Ovary (tissue), 9 donors: Measurements from ENCODE around the gene DLX6. TPM values are rescaled to one million over a fixed set of nuclear protein-coding genes. Genes with fewer than 3 reads are reported as not detected.

Source experiments
- DNase-seq, 5 donors: peaks; one replicate each; pipeline ENCODE4 v3.0.0-alpha.2; 2019 to 2020
- H3K27ac ChIP-seq, 2 donors: fragments of 200-600 bp; one replicate each; pipeline versions ENCODE4 v1.5.1 to v1.8.0; 2019 to 2022
- H3K27me3 ChIP-seq: fragments of 200-600 bp; one replicate; pipeline ENCODE4 v1.8.0; 2022
- H3K36me3 ChIP-seq: fragments of 200-600 bp; sonication (generic); one replicate; pipeline ENCODE4 v1.5.1; 2019
- H3K4me1 ChIP-seq: one replicate; pipeline ENCODE4 v1.8.1; 2013; ENCODE audit warnings: mild to moderate bottlenecking, moderate library complexity; ENCODE audit not compliant: insufficient read depth
- H3K4me3 ChIP-seq: fragments of 200-600 bp; sonication (generic); one replicate; pipeline ENCODE4 v1.5.1; 2017
- H3K9me3 ChIP-seq, 2 donors: fragments of 200-600 bp in 1 of 2; sonication (generic) in 1 of 2; one replicate each; pipeline versions ENCODE4 v1.5.1 to v1.8.1; 2013 to 2019; ENCODE audit warnings: mild to moderate bottlenecking in 1 of 2, moderate library complexity in 1 of 2
- EP300 ChIP-seq: sonication (generic); formaldehyde crosslinking; IDR thresholded peaks from one replicate; pipeline ENCODE4 v1.6.1; 2017; ENCODE audit warnings: antibody characterized with exemption
- POLR2A ChIP-seq: fragments of 450-650 bp; IDR thresholded peaks from one replicate; pipeline ENCODE4 v1.6.1; 2017; ENCODE audit warnings: antibody characterized with exemption, mild to moderate bottlenecking, moderate library complexity
- WGBS, 3 donors: extraction: QIAGEN DNeasy Blood & Tissue Kit in 1 of 3; methylation state at CpG; one replicate each; pipeline versions ENCODE4 v1.1.5 to v1.1.7; 2013 to 2017; 5-methylcytosine and 5-hydroxymethylcytosine counted together
- intact Hi-C, 4 donors: fragments of 100-400 bp; cut with DNase I; formaldehyde crosslinking; loops; one replicate each; pipeline versions ENCODE4 v1.11.0 to v1.15.1; 2022 to 2023
- polyA plus RNA-seq, 2 donors: library from polyadenylated mRNA; stranded (reverse); fragments of 200-250 nt in 1 of 2; fragments of 350-450 nt in 1 of 2; fragmentation: Illumina TruSeq in 1 of 2; extraction: RNeasy Lipid Tissue Mini Kit (QIAGEN cat#74804) in 1 of 2; gene quantifications; one replicate each; pipeline ENCODE4 v1.2.3, GENCODE V29; 2013 to 2014
- total RNA-seq, 7 donors: library from RNA; depleted of rRNA in 2 of 7; stranded (reverse); fragments of >200 nt in 2 of 7; fragmentation: NEBNext Ultra II Directional in 3 of 7; extraction: Animal tissue kit (Norgen Biotek cat#: 25700) in 3 of 7; gene quantifications; one replicate each; pipeline versions ENCODE4 v1.1.0 to v1.2.4, GENCODE V29; 2016 to 2023
- TF ChIP-seq, protein P1 (sequence below), 3 donors: fragments of 450-650 bp in 2 of 3; fragments of 200-600 bp in 1 of 3; IDR thresholded peaks; one replicate each; pipeline versions ENCODE4 v1.5.1 to v1.8.0; 2016 to 2022; ENCODE audit warnings: antibody characterized with exemption in 3 of 3, mild to moderate bottlenecking in 1 of 3
- donor health status: DM: no; HTN: no; CAD: no; lungs with moderate emphysema.
- donor health status: DM: no; HTN: no; CAD: no.
- donor health status: Bipolar disorder and iron deficiency.
- donor health status: DM: yes; HTN: yes; CAD: no.
- donor health status: DM: no; HTN: no; CAD: no.
- donor health status: DM: yes; HTN: yes; CAD: no.

The DLX6 gene
- total and polyA plus RNA-seq, 9 donors, result 0.10 to 0.95 (median 0.20) TPM; not detected in 2

DNA sequence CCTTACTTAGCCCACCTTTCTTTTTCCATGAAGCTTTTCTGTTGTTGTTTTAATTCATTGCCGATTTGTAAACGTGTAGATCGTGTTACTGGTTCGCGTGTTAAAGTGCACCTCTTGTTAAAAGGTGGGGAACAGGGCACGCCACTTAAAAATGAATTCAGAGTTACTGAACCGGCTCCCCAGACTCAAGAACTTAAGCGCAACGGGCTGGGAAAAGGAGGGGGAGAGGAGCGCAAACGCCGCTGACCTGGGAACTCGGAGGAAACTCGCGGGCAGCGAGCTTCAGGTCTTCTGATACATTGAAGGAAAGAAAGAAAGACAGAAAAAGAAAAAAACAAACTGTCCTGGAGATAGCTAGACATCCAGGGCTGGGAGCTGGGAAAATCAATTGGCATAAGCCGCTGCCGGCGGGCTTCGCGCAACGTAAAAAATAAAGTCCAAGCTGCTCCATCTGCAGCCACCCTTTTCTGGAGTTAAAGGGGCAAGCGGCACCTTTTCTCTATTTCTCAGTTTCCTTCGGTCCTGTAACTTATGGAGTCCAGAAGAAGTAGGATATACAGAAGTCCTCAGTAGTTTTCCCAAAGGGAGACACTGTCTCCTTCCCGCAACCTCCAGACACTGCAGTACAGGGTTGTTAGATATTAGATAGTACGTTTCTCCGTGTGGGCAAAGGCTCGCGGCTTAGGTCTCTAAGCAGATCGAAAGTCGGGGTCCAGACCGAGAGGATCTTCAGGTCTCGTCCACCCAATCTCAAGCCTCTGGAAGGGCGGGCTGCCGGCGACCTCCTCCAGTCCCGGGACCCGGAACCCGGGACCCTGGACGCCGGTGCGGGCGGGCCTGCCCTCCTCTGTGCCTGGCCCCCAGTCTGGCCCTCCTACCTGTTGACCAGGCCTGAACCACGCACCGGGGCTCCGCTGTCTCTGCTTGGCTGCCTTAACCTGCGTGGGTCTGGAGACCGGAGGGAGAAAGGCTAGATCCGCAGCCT, 1.8 kb upstream of the DLX6 start:
- intact Hi-C loops, result loop anchor here in 1 of 4 donors (10.0 kb wide), 1 partner anchor 299 kb away; the partner anchor contains the start of gene SEM1
- WGBS, 3 donors, result 8% methylated on average over 39 to 49 of the region's 49 CpGs
- Histone ChIP-seq H3K36me3 (no peaks in the 10 kb centered on the region), H3K4me1 (peaks cover 4% of the 10 kb centered on the region), H3K9me3 (no peaks in the 10 kb centered on the region), H3K27me3 (peaks cover 5% of the 10 kb centered on the region), H3K27ac (no peak overlapping the region), H3K4me3 (no peak overlapping the region)
- DNase-seq, result no peak
- TF ChIP-seq EP300, result no peak
- TF ChIP-seq, protein P1, sequence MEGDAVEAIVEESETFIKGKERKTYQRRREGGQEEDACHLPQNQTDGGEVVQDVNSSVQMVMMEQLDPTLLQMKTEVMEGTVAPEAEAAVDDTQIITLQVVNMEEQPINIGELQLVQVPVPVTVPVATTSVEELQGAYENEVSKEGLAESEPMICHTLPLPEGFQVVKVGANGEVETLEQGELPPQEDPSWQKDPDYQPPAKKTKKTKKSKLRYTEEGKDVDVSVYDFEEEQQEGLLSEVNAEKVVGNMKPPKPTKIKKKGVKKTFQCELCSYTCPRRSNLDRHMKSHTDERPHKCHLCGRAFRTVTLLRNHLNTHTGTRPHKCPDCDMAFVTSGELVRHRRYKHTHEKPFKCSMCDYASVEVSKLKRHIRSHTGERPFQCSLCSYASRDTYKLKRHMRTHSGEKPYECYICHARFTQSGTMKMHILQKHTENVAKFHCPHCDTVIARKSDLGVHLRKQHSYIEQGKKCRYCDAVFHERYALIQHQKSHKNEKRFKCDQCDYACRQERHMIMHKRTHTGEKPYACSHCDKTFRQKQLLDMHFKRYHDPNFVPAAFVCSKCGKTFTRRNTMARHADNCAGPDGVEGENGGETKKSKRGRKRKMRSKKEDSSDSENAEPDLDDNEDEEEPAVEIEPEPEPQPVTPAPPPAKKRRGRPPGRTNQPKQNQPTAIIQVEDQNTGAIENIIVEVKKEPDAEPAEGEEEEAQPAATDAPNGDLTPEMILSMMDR (IDR thresholded peaks at IDR 0.05), result no peak
- TF ChIP-seq POLR2A, result no peak

DNA sequence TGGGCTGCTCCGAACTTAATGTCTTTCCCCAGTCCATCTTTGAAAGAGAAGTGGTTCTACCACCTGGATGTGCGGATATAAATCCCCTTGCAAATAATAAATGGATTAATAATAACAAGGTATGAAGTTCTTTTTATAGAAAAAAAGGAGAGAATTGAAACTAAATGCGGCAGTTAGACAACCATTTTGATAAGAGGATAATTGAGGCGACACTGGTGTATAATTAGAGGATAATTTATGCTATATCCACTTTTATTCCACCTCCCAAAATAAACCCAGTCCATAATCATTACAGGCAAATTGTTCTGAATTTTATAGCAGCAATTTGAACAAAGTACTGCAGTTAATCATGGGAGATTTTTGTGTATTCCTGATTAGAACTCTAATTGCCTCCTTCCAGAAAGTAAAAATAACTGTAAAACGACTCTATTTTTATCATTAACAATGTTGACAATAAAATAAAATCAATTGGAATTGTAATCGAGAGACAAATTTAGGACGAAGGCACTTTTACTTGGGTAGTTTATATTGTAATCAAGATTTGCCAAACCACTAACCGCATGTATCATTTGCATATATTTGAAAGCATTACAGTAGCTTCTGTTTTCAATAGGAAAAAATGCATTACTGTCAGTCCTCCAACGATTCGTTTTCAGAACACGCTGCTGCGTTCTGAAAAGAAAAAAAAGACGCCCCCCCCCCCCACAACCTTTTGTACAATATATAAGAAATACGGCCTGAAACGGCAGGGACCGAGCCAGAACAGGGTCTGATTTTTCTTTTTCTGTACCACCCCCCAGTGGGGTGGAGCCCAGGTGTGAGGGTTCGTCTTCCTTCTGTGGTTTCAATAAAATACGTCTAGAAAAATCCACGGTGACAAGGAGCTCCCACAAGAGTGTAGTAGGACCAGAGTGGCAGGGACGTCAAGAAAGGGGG, 838 bp upstream of the DLX6 start:
- peak overlapping the region; percentile 21 for H3K4me3 ChIP-seq
- WGBS, 3 donors, result 8 to 11% (median 9%) methylated on average over 20 of the region's 20 CpGs
- intact Hi-C loops, result loop anchor here in 1 of 4 donors (10.0 kb wide), 1 partner anchor 300 kb away; the partner anchor contains the start of gene SEM1
- peaks cover 4% of the 10 kb centered on the region for H3K4me1 ChIP-seq
- H3K36me3 ChIP-seq, result no peaks in the 10 kb centered on the region
- no peak for DNase-seq
- peaks cover 5% of the 10 kb centered on the region for H3K27me3 ChIP-seq
- TF ChIP-seq EP300 (no peak), POLR2A (no peak)
- TF ChIP-seq, protein P1 (IDR thresholded peaks at IDR 0.05), result no peak
- no peak overlapping the region for H3K27ac ChIP-seq
- no peaks in the 10 kb centered on the region for H3K9me3 ChIP-seq

DNA sequence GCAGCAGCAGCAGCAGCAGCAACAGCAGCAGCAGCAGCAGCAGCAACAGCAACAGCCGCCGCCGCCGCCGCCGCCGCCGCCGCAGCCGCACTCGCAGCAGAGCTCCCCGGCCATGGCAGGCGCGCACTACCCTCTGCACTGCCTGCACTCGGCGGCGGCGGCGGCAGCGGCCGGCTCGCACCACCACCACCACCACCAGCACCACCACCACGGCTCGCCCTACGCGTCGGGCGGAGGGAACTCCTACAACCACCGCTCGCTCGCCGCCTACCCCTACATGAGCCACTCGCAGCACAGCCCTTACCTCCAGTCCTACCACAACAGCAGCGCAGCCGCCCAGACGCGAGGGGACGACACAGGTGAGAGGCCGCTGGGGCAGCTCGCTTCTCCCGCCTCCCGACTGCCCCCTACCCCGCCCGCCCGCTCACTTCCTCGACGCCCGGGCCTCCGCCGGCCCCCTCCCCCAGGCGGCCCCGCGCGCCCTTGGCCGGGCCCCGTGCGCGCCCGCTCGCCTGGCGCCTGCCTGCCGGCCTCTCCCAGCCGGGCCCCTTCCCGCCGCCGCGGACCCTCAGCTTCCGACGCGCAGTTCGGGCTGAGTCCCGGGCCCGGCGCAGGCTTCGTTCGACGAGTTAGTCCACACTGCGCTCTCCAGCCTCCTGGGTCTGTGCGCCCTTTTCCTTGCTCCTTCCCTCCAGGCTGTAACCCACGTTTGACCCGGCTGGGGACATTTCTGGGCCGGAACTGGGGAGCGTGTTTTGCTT, 882 bp downstream of the DLX6 start:
- H3K4me1 ChIP-seq, result peaks cover 4% of the 10 kb centered on the region
- no peak for TF ChIP-seq EP300
- TF ChIP-seq, protein P1 (IDR thresholded peaks at IDR 0.05), result no peak
- TF ChIP-seq POLR2A, result no peak
- peak overlapping the region; percentile 18 for H3K4me3 ChIP-seq
- H3K27me3 ChIP-seq, result peaks cover 5% of the 10 kb centered on the region
- intact Hi-C loops, result loop anchor here in 1 of 4 donors (10.0 kb wide), 1 partner anchor 301 kb away; the partner anchor contains the start of gene SEM1
- H3K27ac ChIP-seq, result peak overlapping the region in 1 of 2 donors; percentile 39
- WGBS, 3 donors, result 1 to 2% (median 2%) methylated on average over 63 to 83 of the region's 83 CpGs
- H3K9me3 ChIP-seq, result no peaks in the 10 kb centered on the region
- DNase-seq, result peak in 3 of 5 donors; percentile 40 to 58 (median 52)
- H3K36me3 ChIP-seq, result no peaks in the 10 kb centered on the region
